GM20000 (cell line): Measurements from ENCODE around the gene HIVEP3.
A peak's percentile ranks its signal among the peaks of the same experiment; 100 is the strongest.

ENCODE experiments used
- DNase-seq: peaks from one replicate; pipeline ENCODE4 v3.0.0; 2012; ENCODE audit warnings: low spot score
- TF ChIP-seq, protein P1 (sequence below): IDR thresholded peaks from 2 replicates; pipeline ENCODE4 v1.5.1; 2012; ENCODE audit warnings: mild to moderate bottlenecking, control low read depth; ENCODE audit errors: extremely low read depth, missing control alignments

The HIVEP3 gene

DNA sequence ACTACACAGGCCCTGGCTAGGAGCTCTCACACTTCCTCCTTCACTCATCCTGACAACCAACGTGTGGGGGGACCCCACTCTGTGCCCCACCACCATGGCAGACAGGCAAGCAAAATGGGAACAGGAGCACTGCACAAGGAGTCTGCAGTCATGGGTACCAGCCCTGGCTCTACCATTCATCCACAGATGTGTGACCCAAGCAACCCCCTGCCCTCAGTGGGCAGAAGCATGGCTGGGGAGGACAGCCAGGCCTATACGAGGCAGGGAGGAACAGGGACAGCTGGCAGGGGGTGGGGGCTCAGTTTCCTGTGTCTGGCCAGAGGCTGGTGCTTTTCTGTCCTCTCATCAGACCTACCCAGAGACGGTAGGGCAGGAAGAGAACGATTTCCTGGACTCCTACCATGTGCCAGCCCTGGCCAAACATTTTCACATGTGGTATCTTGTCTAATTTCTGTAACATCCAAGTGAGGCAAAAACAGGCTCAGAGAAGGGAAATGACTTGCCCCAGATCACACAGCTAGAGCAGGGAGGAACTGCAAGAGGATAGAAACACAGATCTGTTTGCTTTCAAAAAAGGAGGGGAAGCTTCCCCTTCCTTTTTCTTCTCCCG lies 178.0 kb downstream of the HIVEP3 start:
- TF ChIP-seq, protein P1, sequence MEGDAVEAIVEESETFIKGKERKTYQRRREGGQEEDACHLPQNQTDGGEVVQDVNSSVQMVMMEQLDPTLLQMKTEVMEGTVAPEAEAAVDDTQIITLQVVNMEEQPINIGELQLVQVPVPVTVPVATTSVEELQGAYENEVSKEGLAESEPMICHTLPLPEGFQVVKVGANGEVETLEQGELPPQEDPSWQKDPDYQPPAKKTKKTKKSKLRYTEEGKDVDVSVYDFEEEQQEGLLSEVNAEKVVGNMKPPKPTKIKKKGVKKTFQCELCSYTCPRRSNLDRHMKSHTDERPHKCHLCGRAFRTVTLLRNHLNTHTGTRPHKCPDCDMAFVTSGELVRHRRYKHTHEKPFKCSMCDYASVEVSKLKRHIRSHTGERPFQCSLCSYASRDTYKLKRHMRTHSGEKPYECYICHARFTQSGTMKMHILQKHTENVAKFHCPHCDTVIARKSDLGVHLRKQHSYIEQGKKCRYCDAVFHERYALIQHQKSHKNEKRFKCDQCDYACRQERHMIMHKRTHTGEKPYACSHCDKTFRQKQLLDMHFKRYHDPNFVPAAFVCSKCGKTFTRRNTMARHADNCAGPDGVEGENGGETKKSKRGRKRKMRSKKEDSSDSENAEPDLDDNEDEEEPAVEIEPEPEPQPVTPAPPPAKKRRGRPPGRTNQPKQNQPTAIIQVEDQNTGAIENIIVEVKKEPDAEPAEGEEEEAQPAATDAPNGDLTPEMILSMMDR, result no peak
- DNase-seq, result no peak

- TF ChIP-seq, protein P1, result no peak
- no peak for DNase-seq
These were observed 178.7 kb downstream of the HIVEP3 start for GRCh38 chr1:41740058-41740457.

DNA sequence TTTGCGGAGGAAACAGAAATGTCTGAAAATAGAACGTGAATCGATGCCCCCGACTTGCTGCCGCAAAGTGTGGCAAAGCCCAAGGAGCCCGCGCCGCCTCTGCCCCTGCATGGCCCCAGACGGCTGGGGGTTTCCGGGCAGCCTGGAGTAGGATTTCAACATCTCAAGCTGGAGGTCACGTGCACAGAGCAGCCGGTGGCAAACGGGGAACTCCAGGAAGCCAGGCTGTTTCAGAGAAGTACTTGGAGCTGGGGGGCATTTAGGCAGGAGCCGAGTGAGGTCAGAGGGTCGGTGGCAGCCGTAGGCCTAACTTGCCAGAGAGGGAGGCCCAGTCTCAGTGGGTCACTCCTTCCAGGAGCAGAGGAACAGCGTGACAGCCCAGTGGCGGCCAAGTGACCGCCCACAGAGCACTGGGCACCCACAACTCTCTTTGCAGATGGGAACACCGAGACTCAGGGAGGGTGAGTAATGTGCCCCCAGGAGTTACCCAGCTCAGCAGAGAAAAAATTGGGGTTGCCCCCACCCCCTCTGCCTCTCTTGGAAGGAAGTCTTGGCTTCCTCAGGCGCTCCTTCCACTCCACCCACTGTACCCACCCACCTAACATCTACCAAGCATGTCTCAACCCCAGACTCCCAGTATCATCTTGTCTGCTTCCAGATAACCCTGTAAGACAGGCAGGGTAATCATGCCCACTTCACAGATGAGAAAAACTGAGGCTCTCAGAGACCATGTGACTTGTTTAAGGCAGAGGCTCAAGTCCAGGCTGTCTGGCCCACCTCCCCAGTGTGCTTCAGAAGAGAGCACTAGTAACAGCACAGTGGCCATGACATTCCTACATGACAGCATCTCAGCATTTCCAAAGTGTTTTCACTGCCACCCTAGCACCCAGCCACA lies 179.4 kb downstream of the HIVEP3 start:
- TF ChIP-seq, protein P1, result no peak
- peak; percentile 67 for DNase-seq

- no peak for DNase-seq
- TF ChIP-seq, protein P1, result no peak
These were observed 180.2 kb downstream of the HIVEP3 start for GRCh38 chr1:41738475-41738874.

DNA sequence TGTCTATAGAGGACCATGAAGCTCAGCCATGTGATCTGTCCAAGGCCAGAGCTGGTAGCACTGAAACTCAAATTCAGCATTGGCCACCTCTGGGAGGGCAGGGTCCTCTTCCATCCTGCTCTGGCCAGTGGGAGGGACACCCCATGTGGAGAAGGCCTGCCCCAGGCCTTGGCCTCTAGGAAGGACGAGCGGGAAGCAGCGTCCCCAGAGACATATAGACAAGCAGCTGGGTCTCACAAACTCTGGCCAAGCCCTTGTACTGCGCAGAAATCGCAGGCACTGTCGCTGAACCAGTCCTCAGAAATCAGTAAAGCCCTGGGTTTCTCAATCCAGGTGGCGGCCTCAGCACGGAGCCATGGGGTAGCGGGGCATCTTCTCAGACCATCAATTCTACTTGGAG lies 180.7 kb downstream of the HIVEP3 start:
- DNase-seq, result no peak
- TF ChIP-seq, protein P1, result no peak

DNA sequence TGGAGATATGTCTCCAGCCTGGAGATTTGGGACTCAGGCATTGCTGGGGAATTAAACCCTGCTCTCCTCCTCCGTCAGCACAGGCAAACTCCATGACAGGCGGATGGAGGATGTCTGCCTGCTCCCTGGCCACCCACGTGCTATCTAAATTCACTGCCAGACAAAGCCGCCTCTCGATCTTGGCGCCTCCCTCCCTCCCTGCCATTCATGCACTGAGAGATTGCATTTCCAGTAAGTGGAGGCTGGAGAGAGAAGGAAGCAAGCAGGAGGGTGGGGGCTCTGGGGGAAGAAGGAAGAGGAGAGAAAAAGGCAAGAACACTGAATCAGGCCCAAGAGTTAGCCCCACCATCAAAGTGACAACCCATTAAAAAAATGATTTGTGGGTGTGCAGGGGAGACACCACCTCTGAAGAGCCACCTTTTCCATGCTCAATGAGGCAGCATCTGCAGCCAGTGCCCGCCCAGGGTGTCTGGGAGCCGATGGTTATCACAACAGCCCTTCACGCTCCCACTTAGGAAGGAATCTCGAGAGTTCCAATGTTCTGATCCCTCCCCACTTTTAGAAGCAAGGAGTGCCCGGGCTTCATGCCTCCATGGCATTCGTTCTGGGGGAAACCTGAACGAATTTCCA lies 183.0 kb downstream of the HIVEP3 start:
- DNase-seq, result no peak
- TF ChIP-seq, protein P1, result no peak

DNA sequence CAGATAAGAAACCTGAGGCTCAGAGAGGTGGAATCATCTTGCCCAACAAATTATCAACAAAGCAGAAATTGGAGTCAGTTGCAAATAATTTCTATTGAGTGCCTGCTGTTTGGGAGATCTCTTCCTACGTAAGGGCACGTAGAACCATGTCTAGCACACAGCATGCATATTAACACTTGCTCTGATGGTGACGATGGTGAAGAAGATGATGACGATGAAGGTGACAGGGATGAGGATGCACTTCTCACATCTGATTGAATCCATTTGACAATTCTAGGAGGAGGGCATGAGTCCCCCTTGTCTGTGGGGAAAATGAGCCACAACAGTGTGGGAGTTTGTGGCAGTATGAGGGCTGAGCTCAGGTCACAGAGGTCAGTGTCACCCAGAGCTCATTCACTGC lies 183.6 kb downstream of the HIVEP3 start:
- no peak for DNase-seq
- TF ChIP-seq, protein P1, result no peak
